ENCODE data around the gene DNAH2. TPM values are rescaled to one million over a fixed set of nuclear protein-coding genes. Genes with fewer than 3 reads are reported as not detected.

Gene DNAH2
- total and polyA plus RNA-seq, 2 donors (not counting 3 experiments of a cell fraction or from before 2014, with no cell fraction given): 0.10 to 0.11 TPM

DNA sequence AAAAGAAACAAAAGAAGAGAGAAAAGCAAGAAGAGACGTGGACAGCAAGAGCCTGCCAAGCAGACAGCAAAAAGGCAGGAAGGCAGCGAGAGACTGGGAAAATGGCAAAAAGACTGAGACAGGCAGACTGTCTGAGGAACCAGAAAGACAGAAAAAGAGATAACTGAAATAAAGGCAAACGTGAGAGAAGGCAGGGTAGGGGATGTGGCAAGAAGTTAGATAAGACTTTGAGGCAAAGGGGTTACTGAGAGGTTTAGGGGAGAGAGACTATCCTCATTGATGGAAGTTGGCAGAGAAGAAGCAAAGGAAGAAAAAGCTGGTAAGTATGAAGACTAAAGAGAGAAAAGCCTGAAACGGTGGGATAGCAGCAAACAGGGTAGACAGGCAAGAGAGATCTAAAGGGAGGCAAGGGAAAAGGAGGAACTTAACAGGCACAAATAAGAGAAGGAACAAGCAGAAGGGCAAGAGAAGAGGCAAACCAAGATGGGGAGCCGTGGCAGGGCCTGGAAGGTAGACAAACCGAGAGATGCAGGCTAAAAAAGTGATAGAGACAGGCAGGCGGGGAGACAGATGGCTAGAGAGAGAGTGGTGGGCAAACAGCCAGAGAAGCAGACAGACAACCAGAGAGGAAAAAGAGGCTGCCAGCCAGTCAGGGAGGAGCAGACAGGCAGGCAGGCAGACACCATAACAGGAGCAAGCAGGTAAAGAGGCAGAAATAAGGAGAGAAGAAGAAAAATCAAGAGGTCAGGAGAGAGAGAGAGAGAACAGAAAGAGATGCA lies 163.9 kb downstream of the DNAH2 start:
- CTCF ChIA-PET: no interaction called here
- no peak for TF ChIP-seq POLR2A (IDR thresholded peaks at IDR 0.05; ENCODE audit: low read depth, low read length)
- no peak for TF ChIP-seq MYC (IDR thresholded peaks at IDR 0.05; ENCODE audit: low read depth, low read length)
- TF ChIP-seq JUN (IDR thresholded peaks at IDR 0.05; ENCODE audit: borderline replicate concordance, insufficient read depth, insufficient read length, low read depth): no peak
- no peak for TF ChIP-seq FOS (IDR thresholded peaks at IDR 0.05; ENCODE audit: borderline replicate concordance, insufficient read depth, low read length)
- TF ChIP-seq EZH2 (IDR thresholded peaks at IDR 0.05; ENCODE audit: borderline replicate concordance, low read depth, low read length, severe bottlenecking): no peak
- TF ChIP-seq POLR2AphosphoS5 (IDR thresholded peaks at IDR 0.05; ENCODE audit: insufficient read depth, low read depth, low read length): no peak
- TF ChIP-seq, protein P1, sequence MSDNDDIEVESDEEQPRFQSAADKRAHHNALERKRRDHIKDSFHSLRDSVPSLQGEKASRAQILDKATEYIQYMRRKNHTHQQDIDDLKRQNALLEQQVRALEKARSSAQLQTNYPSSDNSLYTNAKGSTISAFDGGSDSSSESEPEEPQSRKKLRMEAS (IDR thresholded peaks at IDR 0.05; ENCODE audit: insufficient read depth, insufficient read length): no peak
- TF ChIP-seq GATA2 (IDR thresholded peaks at IDR 0.05; ENCODE audit: insufficient read depth, insufficient read length, low read depth, low read length): no peak
- TF ChIP-seq, protein P2, sequence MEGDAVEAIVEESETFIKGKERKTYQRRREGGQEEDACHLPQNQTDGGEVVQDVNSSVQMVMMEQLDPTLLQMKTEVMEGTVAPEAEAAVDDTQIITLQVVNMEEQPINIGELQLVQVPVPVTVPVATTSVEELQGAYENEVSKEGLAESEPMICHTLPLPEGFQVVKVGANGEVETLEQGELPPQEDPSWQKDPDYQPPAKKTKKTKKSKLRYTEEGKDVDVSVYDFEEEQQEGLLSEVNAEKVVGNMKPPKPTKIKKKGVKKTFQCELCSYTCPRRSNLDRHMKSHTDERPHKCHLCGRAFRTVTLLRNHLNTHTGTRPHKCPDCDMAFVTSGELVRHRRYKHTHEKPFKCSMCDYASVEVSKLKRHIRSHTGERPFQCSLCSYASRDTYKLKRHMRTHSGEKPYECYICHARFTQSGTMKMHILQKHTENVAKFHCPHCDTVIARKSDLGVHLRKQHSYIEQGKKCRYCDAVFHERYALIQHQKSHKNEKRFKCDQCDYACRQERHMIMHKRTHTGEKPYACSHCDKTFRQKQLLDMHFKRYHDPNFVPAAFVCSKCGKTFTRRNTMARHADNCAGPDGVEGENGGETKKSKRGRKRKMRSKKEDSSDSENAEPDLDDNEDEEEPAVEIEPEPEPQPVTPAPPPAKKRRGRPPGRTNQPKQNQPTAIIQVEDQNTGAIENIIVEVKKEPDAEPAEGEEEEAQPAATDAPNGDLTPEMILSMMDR (IDR thresholded peaks at IDR 0.05; ENCODE audit: extremely low read depth in 1 of 2, insufficient read depth in 1 of 2, low read depth in 1 of 2, low read length in 2 of 2): no peak
- H3K4me2 ChIP-seq (ENCODE audit: insufficient read depth, low read length): no peak overlapping the region
- H3K27ac ChIP-seq (ENCODE audit: insufficient read depth, low read depth, low read length): no peak overlapping the region
- H3K4me3 ChIP-seq (replicated peaks in 1 of 3; ENCODE audit: insufficient read depth in 1 of 3, low read depth in 1 of 3, low read length in 3 of 3): no peak overlapping the region
- H3K27me3 ChIP-seq (ENCODE audit: control insufficient read depth in 2 of 2, insufficient read depth in 2 of 2, low read length in 2 of 2): no peaks in the 10 kb centered on the region
- POLR2A ChIA-PET: no interaction called here
- H3K9ac ChIP-seq (replicated peaks; ENCODE audit: extremely low read depth, insufficient read depth, low read length): no peak overlapping the region
- DNase-seq (ENCODE audit: low read depth, low spot score): no peak
- no peaks in the 10 kb centered on the region for H4K20me1 ChIP-seq (replicated peaks; ENCODE audit: control insufficient read depth, extremely low read depth, insufficient read depth, low read length)
- peaks cover 17% of the 10 kb centered on the region for H3K4me1 ChIP-seq (ENCODE audit: control insufficient read depth, extremely low read depth, insufficient read depth, low read length)
- no peaks in the 10 kb centered on the region for H3K9me1 ChIP-seq (replicated peaks; ENCODE audit: control insufficient read depth, extremely low read depth, insufficient read depth, low read length)
- H3K36me3 ChIP-seq (ENCODE audit: control insufficient read depth in 2 of 2, extremely low read depth in 1 of 2, insufficient read depth in 2 of 2, low read length in 2 of 2): peaks cover 8 to 14% of the 10 kb centered on the region in 2 experiments
- H3K79me2 ChIP-seq (ENCODE audit: control insufficient read depth, insufficient read depth, low read length): peaks cover 9% of the 10 kb centered on the region
- dilution Hi-C loops (cut with MboI; ENCODE audit: extremely low pct_ligation_motif_present, low sequenced_read_pairs): no loop called here
- H3K9me3 ChIP-seq (replicated peaks; ENCODE audit: control insufficient read depth, insufficient read depth, low read length): no peaks in the 10 kb centered on the region
- H2AFZ ChIP-seq (ENCODE audit: low read depth, low read length): no peak overlapping the region
- FAIRE-seq: no peak
- no TSS peak for BruUV-seq (replicated peaks)
- intact Hi-C loops (cut with micrococcal nuclease): no loop called here
